IPS-15b (cell line): ENCODE results near the gene THRB.
"Not testable (repeated sequence)": the region's sequence is repeated elsewhere in the genome, so short reads cannot be mapped to it uniquely, and the experiment has no call there.

Experiments used
- H3K27me3 ChIP-seq: one replicate; pipeline ENCODE4 v1.6.1; 2013; ENCODE audit warnings: low read length; ENCODE audit not compliant: control insufficient read depth, insufficient read depth
- H3K36me3 ChIP-seq: one replicate; pipeline ENCODE4 v1.6.1; 2013; ENCODE audit warnings: low read length; ENCODE audit not compliant: control insufficient read depth, insufficient read depth
- H3K4me1 ChIP-seq: one replicate; pipeline ENCODE4 v1.6.1; 2013; ENCODE audit warnings: mild to moderate bottlenecking, low read length; ENCODE audit not compliant: control insufficient read depth, insufficient read depth
- H3K4me3 ChIP-seq: one replicate; pipeline ENCODE4 v1.5.1; 2013; ENCODE audit warnings: low read depth, low read length
- H3K9ac ChIP-seq: one replicate; pipeline ENCODE4 v1.6.1; 2013; ENCODE audit warnings: low read depth, mild to moderate bottlenecking, low read length
- H3K9me3 ChIP-seq: one replicate; pipeline ENCODE4 v1.6.1; 2013; ENCODE audit warnings: mild to moderate bottlenecking, low read length; ENCODE audit not compliant: control insufficient read depth, insufficient read depth

THRB gene

GRCh38 chr3:24435584-24435983 is 59.1 kb downstream of the THRB start:
- H3K4me3 ChIP-seq: no peak overlapping the region
- H3K4me1 ChIP-seq: no peaks in the 10 kb centered on the region
- no peaks in the 10 kb centered on the region for H3K27me3 ChIP-seq
- no peaks in the 10 kb centered on the region for H3K36me3 ChIP-seq
- no peaks in the 10 kb centered on the region for H3K9me3 ChIP-seq
- H3K9ac ChIP-seq: no peak overlapping the region

DNA sequence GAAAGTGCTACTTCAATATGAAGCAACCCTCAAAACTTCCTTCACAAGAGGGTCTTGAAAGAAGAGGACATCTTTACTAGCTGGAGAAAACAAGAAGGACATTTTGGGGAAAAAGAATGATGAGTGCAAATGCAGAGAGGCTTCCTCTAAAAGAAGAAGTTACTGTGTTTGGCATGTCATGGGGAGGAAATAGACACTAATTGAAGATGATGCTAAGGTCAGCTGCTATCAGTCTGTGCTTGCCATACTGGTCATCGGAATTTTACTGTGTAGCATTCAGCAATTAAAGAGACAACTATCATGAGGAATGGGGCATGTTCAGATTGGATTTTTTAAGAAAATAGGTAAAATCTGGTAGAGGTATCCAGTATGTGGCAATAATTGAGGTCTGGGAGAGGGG is 60.0 kb downstream of the THRB start:
- Histone ChIP-seq H3K36me3 (no peaks in the 10 kb centered on the region), H3K27me3 (no peaks in the 10 kb centered on the region), H3K4me1 (no peaks in the 10 kb centered on the region), H3K9me3 (no peaks in the 10 kb centered on the region), H3K9ac (no peak overlapping the region), H3K4me3 (no peak overlapping the region)

DNA sequence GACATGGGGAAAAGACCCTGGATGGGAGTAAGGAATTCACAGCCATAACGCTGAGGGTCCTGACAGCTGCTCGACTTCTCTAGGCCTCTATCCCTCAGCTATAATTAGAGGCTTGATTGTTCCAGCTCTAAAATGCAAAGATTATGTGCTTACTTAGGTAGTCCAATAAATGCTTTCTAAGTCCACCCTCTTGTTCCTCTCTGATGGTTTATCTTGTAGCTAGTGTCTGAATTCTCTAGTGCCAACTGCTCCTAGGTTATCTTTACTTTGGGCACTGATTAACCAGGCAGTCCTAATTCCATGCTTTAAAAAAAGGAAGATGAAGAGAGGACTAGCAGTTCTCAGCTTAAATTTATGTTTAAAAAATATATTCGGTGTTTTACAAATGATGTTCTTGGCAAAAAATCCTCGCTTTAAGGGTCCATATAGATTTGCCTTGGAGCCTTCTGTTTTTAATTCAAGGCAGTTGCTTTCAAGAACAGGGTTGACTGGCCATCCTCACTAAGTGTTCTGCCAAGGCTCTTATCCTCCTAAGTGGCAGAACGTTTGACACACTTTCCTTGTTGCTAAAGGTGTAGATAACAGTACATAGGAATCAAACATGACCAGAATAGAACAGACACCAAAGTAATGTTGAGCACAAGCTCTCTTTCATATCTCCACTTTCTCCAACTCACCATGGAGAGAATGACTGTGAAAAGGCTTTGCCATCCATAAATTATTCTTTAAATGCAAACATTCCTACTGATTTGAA is 60.6 kb downstream of the THRB start:
- Histone ChIP-seq H3K27me3 (no peaks in the 10 kb centered on the region), H3K36me3 (no peaks in the 10 kb centered on the region), H3K9ac (no peak overlapping the region), H3K4me3 (no peak overlapping the region), H3K9me3 (no peaks in the 10 kb centered on the region), H3K4me1 (no peaks in the 10 kb centered on the region)

DNA sequence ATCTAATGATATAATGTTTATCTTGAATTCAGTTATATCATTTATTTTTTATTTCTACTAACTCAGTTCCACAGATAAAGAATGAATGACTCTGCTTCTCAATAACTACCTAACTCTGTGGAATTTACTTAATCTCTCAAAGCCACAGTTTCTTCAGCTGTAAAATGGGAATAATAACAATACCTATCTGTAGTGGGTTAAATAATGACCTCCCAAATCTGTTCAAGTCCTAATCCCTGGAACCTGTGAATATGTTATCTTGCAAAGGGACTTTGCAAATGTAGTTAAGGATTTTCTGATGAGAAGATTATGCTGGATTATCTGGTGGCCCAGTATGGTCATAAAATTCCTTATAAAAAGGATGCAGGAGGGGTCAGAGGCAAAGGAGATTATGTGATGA is 61.7 kb downstream of the THRB start:
- Histone ChIP-seq H3K4me3 (no peak overlapping the region), H3K4me1 (no peaks in the 10 kb centered on the region), H3K27me3 (no peaks in the 10 kb centered on the region), H3K9ac (no peak overlapping the region), H3K9me3 (no peaks in the 10 kb centered on the region), H3K36me3 (no peaks in the 10 kb centered on the region)

- H3K4me3 ChIP-seq: no peak overlapping the region
- H3K27me3 ChIP-seq: no peaks in the 10 kb centered on the region
- no peaks in the 10 kb centered on the region for H3K36me3 ChIP-seq
- H3K9me3 ChIP-seq: no peaks in the 10 kb centered on the region
- H3K4me1 ChIP-seq: no peaks in the 10 kb centered on the region
- H3K9ac ChIP-seq: no peak overlapping the region
Observed at GRCh38 chr3:24428481-24428880, 66.2 kb downstream of the THRB start.

GRCh38 chr3:24426896-24427295 is 67.8 kb downstream of the THRB start:
- Histone ChIP-seq H3K4me1 (no peaks in the 10 kb centered on the region), H3K4me3 (no peak overlapping the region), H3K36me3 (no peaks in the 10 kb centered on the region), H3K27me3 (no peaks in the 10 kb centered on the region), H3K9ac (no peak overlapping the region), H3K9me3 (no peaks in the 10 kb centered on the region)

GRCh38 chr3:24420829-24421228 is 73.8 kb downstream of the THRB start:
- H3K27me3 ChIP-seq, H3K4me3 ChIP-seq, H3K4me1 ChIP-seq, H3K9ac ChIP-seq, H3K9me3 ChIP-seq, H3K36me3 ChIP-seq: not testable (repeated sequence)

DNA sequence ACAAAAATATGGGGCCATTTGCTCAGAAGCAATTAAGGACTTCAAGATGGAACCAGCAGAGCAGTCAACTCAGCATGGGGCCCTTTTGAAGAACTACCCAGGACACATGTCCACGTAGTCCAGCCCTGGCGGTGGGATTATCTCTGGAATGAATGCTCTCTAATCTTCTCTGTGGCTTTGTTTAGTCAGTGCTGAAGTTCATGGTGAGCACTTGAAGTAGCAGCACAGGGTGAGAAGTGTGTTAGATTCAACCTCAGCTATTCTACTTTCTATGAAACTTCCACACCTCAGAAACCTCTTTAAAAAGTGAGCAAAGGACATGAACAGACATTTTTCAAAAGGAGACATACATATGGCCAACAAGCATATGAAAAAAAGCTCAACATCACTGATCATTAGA is 74.4 kb downstream of the THRB start:
- no peaks in the 10 kb centered on the region for H3K9me3 ChIP-seq
- no peaks in the 10 kb centered on the region for H3K4me1 ChIP-seq
- H3K4me3 ChIP-seq: no peak overlapping the region
- H3K27me3 ChIP-seq: no peaks in the 10 kb centered on the region
- H3K9ac ChIP-seq: no peak overlapping the region
- H3K36me3 ChIP-seq: no peaks in the 10 kb centered on the region

GRCh38 chr3:24419067-24419791 is 75.4 kb downstream of the THRB start:
- Histone ChIP-seq H3K4me1 (no peaks in the 10 kb centered on the region), H3K9me3 (no peaks in the 10 kb centered on the region), H3K27me3 (no peaks in the 10 kb centered on the region), H3K36me3 (no peaks in the 10 kb centered on the region), H3K4me3 (no peak overlapping the region), H3K9ac (no peak overlapping the region)

GRCh38 chr3:24417730-24418129 is 76.9 kb downstream of the THRB start:
- no peaks in the 10 kb centered on the region for H3K4me1 ChIP-seq
- H3K4me3 ChIP-seq: no peak overlapping the region
- H3K27me3 ChIP-seq: no peaks in the 10 kb centered on the region
- no peaks in the 10 kb centered on the region for H3K9me3 ChIP-seq
- H3K36me3 ChIP-seq: no peaks in the 10 kb centered on the region
- H3K9ac ChIP-seq: no peak overlapping the region

- no peaks in the 10 kb centered on the region for H3K36me3 ChIP-seq
- no peaks in the 10 kb centered on the region for H3K9me3 ChIP-seq
Observed at GRCh38 chr3:24416224-24416623, 78.4 kb downstream of the THRB start.

DNA sequence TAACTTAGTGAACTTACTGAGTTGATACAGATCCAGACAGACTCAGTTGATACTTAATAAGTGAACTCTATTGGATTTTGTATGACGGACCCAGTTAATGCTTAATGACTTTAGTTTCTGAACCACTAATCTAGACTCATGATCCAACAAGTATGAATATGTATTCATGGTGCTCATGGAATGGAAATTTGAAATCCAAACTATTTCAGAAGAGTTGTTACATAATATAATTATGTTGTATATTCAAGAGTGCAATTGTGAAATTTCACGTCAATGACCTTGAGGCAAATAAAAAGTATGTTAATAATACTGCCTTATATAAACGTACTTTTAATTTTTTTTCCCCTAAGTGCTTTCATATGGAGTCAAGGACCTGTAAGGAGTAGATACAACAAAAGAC is 78.8 kb downstream of the THRB start:
- no peak overlapping the region for H3K9ac ChIP-seq
- no peak overlapping the region for H3K4me3 ChIP-seq
- no peaks in the 10 kb centered on the region for H3K36me3 ChIP-seq
- H3K9me3 ChIP-seq: no peaks in the 10 kb centered on the region
- no peaks in the 10 kb centered on the region for H3K27me3 ChIP-seq
- H3K4me1 ChIP-seq: no peaks in the 10 kb centered on the region

More at GRCh38 chr3:24416224-24416623, 78.4 kb downstream of the THRB start:
- H3K27me3 ChIP-seq: no peaks in the 10 kb centered on the region
- no peak overlapping the region for H3K9ac ChIP-seq
- no peak overlapping the region for H3K4me3 ChIP-seq
- H3K4me1 ChIP-seq: no peaks in the 10 kb centered on the region
